Motor neuron (in vitro differentiated cells): ENCODE results near the gene TCEANC. TPM values are rescaled to one million over a fixed set of nuclear protein-coding genes. Genes with fewer than 3 reads are reported as not detected.
A peak's percentile ranks its signal among the peaks of the same experiment; 100 is the strongest.
"Not testable (repeated sequence)": the region's sequence is repeated elsewhere in the genome, so short reads cannot be mapped to it uniquely, and the experiment has no call there.

Experiments used
- ATAC-seq, 8 experiments: fragments of 200-7000 bp; cut with Tn5 transposase; replicated peaks in 6 of 8; 2 replicates each; pipeline ENCODE4 v1.8.0; 2021; ENCODE audit warnings: mild to moderate bottlenecking in 8 of 8, moderate library complexity in 8 of 8
- H3K27ac ChIP-seq, 2 donors: fragments of 250-450 bp; sonication (Bioruptor Pico); 2 replicates each; pipeline ENCODE4 v1.9.0; 2021; ENCODE audit warnings: antibody characterized with exemption in 2 of 2, mild to moderate bottlenecking in 2 of 2, moderate library complexity in 1 of 2
- H3K4me1 ChIP-seq, 2 donors: fragments of 250-450 bp; sonication (Bioruptor Pico); replicated peaks in 1 of 2; 2 replicates each; pipeline ENCODE4 v1.6.1; 2021; ENCODE audit warnings: antibody characterized with exemption in 2 of 2, mild to moderate bottlenecking in 2 of 2, moderate library complexity in 1 of 2
- H3K4me3 ChIP-seq, 5 donors: fragments of 250-450 bp; sonication (Bioruptor Pico); 2 replicates each; pipeline ENCODE4 v1.9.0; 2021; ENCODE audit warnings: antibody characterized with exemption in 5 of 5, mild to moderate bottlenecking in 5 of 5, moderate library complexity in 4 of 5
- WGBS, 10 experiments: fragments of 450-650 bp; shearing (Covaris generic); methylation state at CpG; one replicate each; pipeline ENCODE4 v1.0.0; 2022; 5-methylcytosine and 5-hydroxymethylcytosine counted together
- in situ Hi-C, 9 experiments: fragments of 400-800 bp; cut with MboI; loops; one replicate each; pipeline ENCODE4 v1.15.0; 2021; ENCODE audit warnings: low sequenced_read_pairs in 9 of 9, low pct_unique_long_range_greater_than_20kb in 2 of 9; ENCODE audit not compliant: unreplicated experiment in 9 of 9
- total RNA-seq, 8 experiments: library from RNA; unstranded; fragments of 300-600 nt; gene quantifications; 2 replicates each; pipeline versions ENCODE4 v1.2.3 to v1.2.4, GENCODE V29; 2022

The TCEANC gene
- total RNA-seq, 8 experiments from 2014 or later, result 1.9 to 7.0 (median 3.6) TPM

- H3K27ac ChIP-seq, result no peak overlapping the region
- 0 to 86% (median 52%) methylated on average over 1 to 4 of the region's 9 CpGs; no CpG with 5 or more reads in 6 of the 10 experiments for WGBS, 10 experiments
- in situ Hi-C loops, result loop anchor here in 3 of 9 experiments (10.0 to 25.0 kb wide), 2 partner anchors 133 to 141 kb away; no protein-coding TSS in a partner anchor
- H3K4me1 ChIP-seq, result peaks cover 13 to 14% of the 10 kb centered on the region in 2 donors
- no peak overlapping the region for H3K4me3 ChIP-seq
- ATAC-seq, result no peak
These were observed 7.3 kb upstream of the TCEANC start for GRCh38 chrX:13645464-13646153.

- Histone ChIP-seq H3K4me1 (peaks cover 13 to 14% of the 10 kb centered on the region in 2 donors), H3K4me3 (no peak overlapping the region), H3K27ac (no peak overlapping the region)
- peak in 6 of 8 experiments; percentile 32 to 91 (median 64) for ATAC-seq
- in situ Hi-C loops, result loop anchor here in 3 of 9 experiments (10.0 to 25.0 kb wide), 2 partner anchors 134 to 141 kb away; no protein-coding TSS in a partner anchor
- 0 to 100% (median 45%) methylated on average over 1 to 3 of the region's 3 CpGs; no CpG with 5 or more reads in 5 of the 10 experiments for WGBS, 10 experiments
These were observed 6.8 kb upstream of the TCEANC start for GRCh38 chrX:13646154-13646549.

GRCh38 chrX:13647709-13648212 is 5.2 kb upstream of the TCEANC start:
- Histone ChIP-seq H3K27ac (peak overlapping the region; percentile 75 to 87), H3K4me1 (peaks cover 13 to 20% of the 10 kb centered on the region in 2 donors), H3K4me3 (no peak overlapping the region)
- in situ Hi-C loops, result loop anchor here in 3 of 9 experiments (10.0 to 25.0 kb wide), 2 partner anchors 135 to 143 kb away; no protein-coding TSS in a partner anchor
- ATAC-seq, result peak in 6 of 8 experiments; percentile 25 to 98 (median 96)
- 0 to 100% (median 16%) methylated on average over 1 to 7 of the region's 8 CpGs; no CpG with 5 or more reads in 4 of the 10 experiments for WGBS, 10 experiments

- WGBS, 10 experiments, result 85 to 100% (median 88%) methylated on average over 1 to 2 of the region's 2 CpGs; no CpG with 5 or more reads in 6 of the 10 experiments
- in situ Hi-C loops, result loop anchor here in 3 of 9 experiments (10.0 to 25.0 kb wide), 2 partner anchors 136 to 144 kb away; no protein-coding TSS in a partner anchor
- ATAC-seq, H3K4me3 ChIP-seq: not testable (repeated sequence)
- Histone ChIP-seq H3K27ac (peak overlapping the region in 1 of 2 donors; percentile 87), H3K4me1 (peaks cover 13 to 20% of the 10 kb centered on the region in 2 donors)
These were observed 4.6 kb upstream of the TCEANC start for GRCh38 chrX:13648336-13648735.

GRCh38 chrX:13649838-13650237 is 3.1 kb upstream of the TCEANC start:
- Histone ChIP-seq H3K27ac (no peak overlapping the region), H3K4me1 (peaks cover 15 to 28% of the 10 kb centered on the region in 2 donors), H3K4me3 (no peak overlapping the region)
- in situ Hi-C loops, result loop anchor here in 3 of 9 experiments (10.0 to 25.0 kb wide), 3 partner anchors 138 to 387 kb away; partner anchors contain the start of gene GEMIN8 (in 2 of the 3)
- 0 to 100% (median 63%) methylated on average over 1 to 3 of the region's 5 CpGs; no CpG with 5 or more reads in 4 of the 10 experiments for WGBS, 10 experiments
- ATAC-seq, result no peak

- WGBS, 10 experiments, result 100% methylated on average over 1 of the region's 1 CpG; no CpG with 5 or more reads in 7 of the 10 experiments
- ATAC-seq, result no peak
- in situ Hi-C loops, result loop anchor here in 2 of 9 experiments (25.0 kb wide), 1 partner anchor 387 kb away; the partner anchor contains the start of gene GEMIN8 (in 2 of the 2)
These were observed 2.6 kb upstream of the TCEANC start for GRCh38 chrX:13650318-13650717.

GRCh38 chrX:13651150-13651549 is 1.8 kb upstream of the TCEANC start:
- ATAC-seq, result no peak
- in situ Hi-C loops, result loop anchor here in 2 of 9 experiments (25.0 kb wide), 1 partner anchor 386 kb away; the partner anchor contains the start of gene GEMIN8 (in 2 of the 2)
- Histone ChIP-seq H3K4me1 (peaks cover 15 to 28% of the 10 kb centered on the region in 2 donors), H3K27ac (no peak overlapping the region), H3K4me3 (no peak overlapping the region)
- WGBS, 10 experiments, result 46 to 95% (median 60%) methylated on average over 1 to 3 of the region's 3 CpGs; no CpG with 5 or more reads in 3 of the 10 experiments

More at GRCh38 chrX:13650318-13650717, 2.6 kb upstream of the TCEANC start:
- Histone ChIP-seq H3K4me3 (no peak overlapping the region), H3K4me1 (peaks cover 15 to 28% of the 10 kb centered on the region in 2 donors), H3K27ac (no peak overlapping the region)

GRCh38 chrX:13652287-13652793 is 601 bp upstream of the TCEANC start:
- Histone ChIP-seq H3K4me3 (peak overlapping the region; percentile 23 to 82 (median 32)), H3K4me1 (peaks cover 8 to 25% of the 10 kb centered on the region in 2 donors), H3K27ac (peak overlapping the region; percentile 49 to 93)
- peak in 3 of 8 experiments; percentile 5 to 7 (median 5) for ATAC-seq
- WGBS, 10 experiments, result 0 to 89% (median 19%) methylated on average over 1 to 4 of the region's 7 CpGs; no CpG with 5 or more reads in 3 of the 10 experiments
- in situ Hi-C loops, result loop anchor here in 2 of 9 experiments (25.0 kb wide), 1 partner anchor 385 kb away; the partner anchor contains the start of gene GEMIN8 (in 2 of the 2)

GRCh38 chrX:13654116-13654515 is 1.2 kb downstream of the TCEANC start:
- Histone ChIP-seq H3K4me1 (peaks cover 2 to 15% of the 10 kb centered on the region in 2 donors), H3K4me3 (peak overlapping the region in 4 of 5 donors; percentile 52 to 82 (median 58)), H3K27ac (peak overlapping the region in 1 of 2 donors; percentile 93)
- in situ Hi-C loops, result loop anchor here in 2 of 9 experiments (25.0 kb wide), 1 partner anchor 383 kb away; the partner anchor contains the start of gene GEMIN8 (in 2 of the 2)
- ATAC-seq, result no peak

GRCh38 chrX:13655674-13656073 is 2.7 kb downstream of the TCEANC start:
- no peak for ATAC-seq
- Histone ChIP-seq H3K4me3 (no peak overlapping the region), H3K4me1 (peaks cover 2 to 15% of the 10 kb centered on the region in 2 donors), H3K27ac (no peak overlapping the region)
- no CpG with 5 or more reads among the region's 3 CpGs for WGBS, 10 experiments
- in situ Hi-C loops, result loop anchor here in 2 of 9 experiments (25.0 kb wide), 1 partner anchor 382 kb away; the partner anchor contains the start of gene GEMIN8 (in 2 of the 2)

GRCh38 chrX:13658602-13659001 is 5.7 kb downstream of the TCEANC start:
- WGBS, 10 experiments, result 0 to 40% (median 4%) methylated on average over 1 to 2 of the region's 2 CpGs; no CpG with 5 or more reads in 6 of the 10 experiments

GRCh38 chrX:13659063-13659462 is 6.1 kb downstream of the TCEANC start:
- ATAC-seq, result no peak
- no peak overlapping the region for H3K27ac ChIP-seq

More at GRCh38 chrX:13658602-13659001, 5.7 kb downstream of the TCEANC start:
- no peak overlapping the region for H3K27ac ChIP-seq
- H3K4me1 ChIP-seq, result peaks cover 2 to 8% of the 10 kb centered on the region in 2 donors
- in situ Hi-C loops, result loop anchor here in 2 of 9 experiments (25.0 kb wide), 1 partner anchor 379 kb away; the partner anchor contains the start of gene GEMIN8 (in 2 of the 2)
- no peak overlapping the region for H3K4me3 ChIP-seq
- ATAC-seq, result peak in 2 of 8 experiments; percentile 30 to 55

More at GRCh38 chrX:13659063-13659462, 6.1 kb downstream of the TCEANC start:
- Histone ChIP-seq H3K4me1 (peaks cover 2 to 5% of the 10 kb centered on the region in 2 donors), H3K4me3 (no peak overlapping the region)
- 0 to 100% (median 23%) methylated on average over 1 to 6 of the region's 6 CpGs; no CpG with 5 or more reads in 1 of the 10 experiments for WGBS, 10 experiments
- in situ Hi-C loops, result loop anchor here in 2 of 9 experiments (25.0 kb wide), 1 partner anchor 378 kb away; the partner anchor contains the start of gene GEMIN8 (in 2 of the 2)
